RPMI7951 (cell line): ENCODE results near the gene ARPC4. TPM values are rescaled to one million over a fixed set of nuclear protein-coding genes. Genes with fewer than 3 reads are reported as not detected.

Experiments
- DNase-seq: peaks from one replicate; pipeline ENCODE4 v3.0.0-alpha.2; 2012; ENCODE audit warnings: low read depth
- total RNA-seq: library from RNA; depleted of rRNA; stranded (reverse); fragments of >200 nt; shearing (Covaris generic); gene quantifications from 2 replicates; pipeline ENCODE4 v1.2.3, GENCODE V29; 2014; rRNA removed

The ARPC4 gene
- 254 and 426 TPM in 2 replicates for total RNA-seq

- DNase-seq, result peak; percentile 96
Observed at GRCh38 chr3:9792405-9793160, at the start of gene ARPC4, which contains the start of gene TADA3. ARPC4 (plus strand) TSS chr3:9793082; CDS start chr3:9793122, 40 bp downstream. TADA3 (minus strand) TSS chr3:9792473; CDS start chr3:9791466, 1,007 bp downstream.

DNA sequence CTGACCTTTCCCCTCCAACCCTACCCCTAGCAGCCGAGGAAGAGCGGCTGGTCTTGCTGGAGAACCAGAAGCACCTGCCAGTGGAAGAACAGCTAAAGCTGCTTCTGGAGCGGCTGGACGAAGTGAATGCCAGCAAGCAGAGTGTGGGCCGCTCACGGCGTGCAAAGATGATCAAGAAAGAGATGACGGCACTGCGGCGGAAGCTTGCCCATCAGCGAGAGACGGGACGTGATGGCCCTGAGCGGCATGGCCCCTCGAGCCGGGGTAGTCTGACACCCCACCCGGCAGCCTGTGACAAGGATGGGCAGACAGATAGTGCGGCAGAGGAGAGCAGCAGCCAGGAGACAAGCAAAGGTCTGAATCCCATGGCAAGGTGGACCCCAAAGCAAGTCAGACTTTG, 49.3 kb upstream of the ARPC4 start:
- no peak for DNase-seq

GRCh38 chr3:9744162-9744561, 48.7 kb upstream of the ARPC4 start:
- no peak for DNase-seq

GRCh38 chr3:9745521-9745920, 47.4 kb upstream of the ARPC4 start:
- no peak for DNase-seq

- DNase-seq, result peak; percentile 89
Observed at GRCh38 chr3:9746330-9746729, 46.6 kb upstream of the ARPC4 start.

- DNase-seq, result peak; percentile 78
Observed at GRCh38 chr3:9747267-9747666, 45.6 kb upstream of the ARPC4 start.

- no peak for DNase-seq
Observed at GRCh38 chr3:9748031-9748430, 44.9 kb upstream of the ARPC4 start.

- DNase-seq, result no peak
Observed at GRCh38 chr3:9749296-9749644, 43.6 kb upstream of the ARPC4 start.

DNA sequence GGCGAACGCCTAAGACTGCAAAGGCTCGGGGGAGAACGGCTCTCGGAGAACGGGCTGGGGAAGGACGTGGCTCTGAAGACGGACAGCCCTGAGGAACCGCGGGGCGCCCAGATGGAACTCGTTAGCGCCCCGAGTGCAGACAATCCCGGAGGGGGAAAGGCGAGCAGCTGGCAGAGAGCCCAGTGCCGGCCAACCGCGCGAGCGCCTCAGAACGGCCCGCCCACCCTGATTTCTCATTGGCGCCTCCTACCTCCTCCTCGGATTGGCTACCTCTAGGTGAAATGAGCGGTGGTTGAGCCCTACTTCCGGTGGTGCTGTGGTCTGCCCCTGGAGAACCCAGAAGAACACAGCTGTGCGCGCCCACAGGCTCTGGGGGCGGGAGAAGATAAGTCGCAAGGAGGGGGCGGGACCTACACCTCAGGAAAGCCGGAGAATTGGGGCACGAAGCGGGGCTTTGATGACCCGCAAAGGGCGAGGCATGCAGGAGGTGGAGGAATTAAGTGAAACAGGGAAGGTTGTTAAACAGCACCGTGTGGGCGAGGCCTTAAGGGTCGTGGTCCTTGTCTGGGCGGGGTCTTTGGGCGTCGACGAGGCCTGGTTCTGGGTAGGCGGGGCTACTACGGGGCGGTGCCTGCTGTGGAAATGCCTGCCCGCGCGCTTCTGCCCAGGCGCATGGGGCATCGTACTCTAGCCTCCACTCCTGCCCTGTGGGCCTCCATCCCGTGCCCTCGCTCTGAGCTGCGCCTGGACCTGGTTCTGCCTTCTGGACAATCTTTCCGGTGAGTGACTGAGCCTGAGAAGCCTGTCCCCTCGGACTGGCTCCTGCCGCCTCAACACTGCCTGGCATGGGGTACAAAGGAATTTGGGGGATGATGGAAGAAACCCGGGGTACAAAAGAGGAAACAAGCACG, 43.0 kb upstream of the ARPC4 start, which contains the start of gene OGG1:
Gene OGG1, plus strand, starts transcription at position 308 of the 911 bp plus-strand sequence. Its CDS starts 335 bp downstream, at position 643.
- DNase-seq, result peak; percentile 100

- DNase-seq, result peak; percentile 52
Observed at GRCh38 chr3:9750556-9751411, 42.1 kb upstream of the ARPC4 start.

DNA sequence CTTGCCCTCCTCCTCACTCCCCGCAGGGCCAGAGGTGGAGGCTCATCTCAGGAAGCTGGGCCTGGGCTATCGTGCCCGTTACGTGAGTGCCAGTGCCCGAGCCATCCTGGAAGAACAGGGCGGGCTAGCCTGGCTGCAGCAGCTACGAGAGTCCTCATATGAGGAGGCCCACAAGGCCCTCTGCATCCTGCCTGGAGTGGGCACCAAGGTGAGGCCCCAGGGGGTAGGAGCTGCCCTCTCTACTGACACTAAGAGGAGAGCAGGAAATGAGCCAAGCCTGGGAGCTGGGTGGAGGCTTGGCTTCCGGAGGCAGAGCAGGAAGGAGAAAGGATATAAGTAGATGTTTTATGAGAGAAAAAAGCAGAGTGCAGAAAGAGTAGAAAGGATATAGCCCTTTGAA, 38.2 kb upstream of the ARPC4 start:
- no peak for DNase-seq

- no peak for DNase-seq
Observed at GRCh38 chr3:9757427-9757826, 35.5 kb upstream of the ARPC4 start.

- no peak for DNase-seq
Observed at GRCh38 chr3:9760779-9761505, 31.9 kb upstream of the ARPC4 start.

- no peak for DNase-seq
Observed at GRCh38 chr3:9761919-9762318, 31.0 kb upstream of the ARPC4 start.

- no peak for DNase-seq
Observed at GRCh38 chr3:9762871-9763270, 30.0 kb upstream of the ARPC4 start.

GRCh38 chr3:9765865-9766264, 27.0 kb upstream of the ARPC4 start:
- DNase-seq, result no peak

DNA sequence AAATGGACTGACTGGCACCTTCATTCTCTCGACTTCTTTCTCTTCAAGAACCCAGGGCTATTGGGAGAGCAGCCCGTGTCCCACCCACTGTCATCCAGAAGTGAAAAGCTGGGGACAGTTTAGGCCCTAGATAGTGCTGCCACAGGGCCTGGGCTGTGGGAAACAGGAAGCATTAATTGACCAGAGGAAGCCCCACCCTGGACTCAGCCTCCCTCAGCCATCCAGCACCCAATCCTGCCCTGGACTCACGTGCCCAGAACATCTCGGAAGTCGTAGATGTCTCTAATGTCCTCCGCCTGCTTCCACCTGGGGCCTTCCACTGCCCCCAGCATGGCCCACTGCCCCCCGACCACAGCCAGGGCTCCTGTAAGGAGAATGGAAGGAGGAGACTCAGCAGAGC, 25.5 kb upstream of the ARPC4 start:
- DNase-seq, result no peak

- no peak for DNase-seq
Observed at GRCh38 chr3:9768141-9768775, 24.6 kb upstream of the ARPC4 start.

- DNase-seq, result no peak
Observed at GRCh38 chr3:9769012-9769411, 23.9 kb upstream of the ARPC4 start.
